Fibroblast of skin of abdomen (primary cell): ENCODE data around the gene RHOBTB3.
A peak's percentile ranks its signal among the peaks of the same experiment; 100 is the strongest.
"Not testable (repeated sequence)": the region's sequence is repeated elsewhere in the genome, so short reads cannot be mapped to it uniquely, and the experiment has no call there.

Source experiments
- DNase-seq: peaks from one replicate; pipeline ENCODE4 v3.0.0-alpha.2; 2013

Gene RHOBTB3

DNA sequence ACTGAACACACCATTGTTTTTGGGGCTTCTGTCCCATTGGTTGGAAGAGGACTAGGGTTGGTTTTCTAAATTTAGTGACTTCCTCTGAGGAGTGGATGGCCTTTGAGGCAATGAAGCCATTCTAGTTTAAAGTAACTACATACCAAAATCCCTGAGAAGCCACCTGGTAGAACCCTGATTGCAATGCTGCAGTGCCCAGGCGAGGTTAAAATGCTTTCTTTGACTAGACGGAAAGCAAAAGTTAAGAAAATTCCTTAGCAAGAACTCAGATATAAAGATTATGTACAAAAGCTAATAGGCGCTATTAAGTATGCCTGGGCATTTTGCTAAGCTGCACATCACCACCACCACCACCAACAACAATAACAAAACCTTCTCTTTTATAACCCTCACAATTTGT is 70.8 kb downstream of the RHOBTB3 start:
- no peak for DNase-seq

DNA sequence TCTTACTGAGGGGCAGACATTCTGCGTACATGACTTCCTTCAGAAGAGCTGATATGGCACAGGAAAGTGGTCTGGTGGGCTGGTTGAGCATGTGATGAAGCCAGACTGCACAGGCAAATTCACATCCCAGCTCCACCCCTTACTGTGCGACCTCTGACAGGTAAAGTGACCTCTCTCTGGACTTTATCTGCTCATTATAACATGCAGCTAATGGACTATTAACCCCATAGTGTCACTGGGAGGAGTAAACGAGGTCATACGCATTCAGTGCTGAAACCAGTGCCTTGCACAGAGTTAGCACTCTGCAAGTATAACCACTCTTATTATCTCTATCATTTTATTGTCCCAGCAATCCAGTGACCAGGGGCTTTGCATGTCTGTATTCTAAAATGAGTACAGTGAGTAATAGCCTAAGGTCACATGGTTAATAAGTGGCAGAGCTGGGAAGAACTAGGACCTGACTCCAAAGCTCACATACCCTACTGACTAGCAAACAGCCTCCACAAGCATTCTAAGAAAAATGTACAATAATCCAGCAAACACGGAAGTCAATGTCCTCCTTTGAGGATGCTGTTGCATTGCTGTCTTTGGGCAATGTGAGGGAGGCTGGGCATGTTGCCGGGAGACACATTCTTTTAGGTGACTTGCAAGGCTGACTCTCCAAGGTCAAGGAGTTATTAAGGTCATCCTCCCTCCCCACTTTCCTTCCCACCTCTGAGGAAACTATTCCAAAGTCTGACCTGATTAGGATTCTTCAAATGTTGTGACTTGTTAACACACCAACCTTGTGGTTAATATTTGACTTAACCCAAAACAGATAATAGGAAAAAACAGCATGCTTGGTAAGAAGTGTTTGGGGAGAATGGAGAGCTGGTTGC is 72.4 kb downstream of the RHOBTB3 start:
- DNase-seq, result no peak

DNA sequence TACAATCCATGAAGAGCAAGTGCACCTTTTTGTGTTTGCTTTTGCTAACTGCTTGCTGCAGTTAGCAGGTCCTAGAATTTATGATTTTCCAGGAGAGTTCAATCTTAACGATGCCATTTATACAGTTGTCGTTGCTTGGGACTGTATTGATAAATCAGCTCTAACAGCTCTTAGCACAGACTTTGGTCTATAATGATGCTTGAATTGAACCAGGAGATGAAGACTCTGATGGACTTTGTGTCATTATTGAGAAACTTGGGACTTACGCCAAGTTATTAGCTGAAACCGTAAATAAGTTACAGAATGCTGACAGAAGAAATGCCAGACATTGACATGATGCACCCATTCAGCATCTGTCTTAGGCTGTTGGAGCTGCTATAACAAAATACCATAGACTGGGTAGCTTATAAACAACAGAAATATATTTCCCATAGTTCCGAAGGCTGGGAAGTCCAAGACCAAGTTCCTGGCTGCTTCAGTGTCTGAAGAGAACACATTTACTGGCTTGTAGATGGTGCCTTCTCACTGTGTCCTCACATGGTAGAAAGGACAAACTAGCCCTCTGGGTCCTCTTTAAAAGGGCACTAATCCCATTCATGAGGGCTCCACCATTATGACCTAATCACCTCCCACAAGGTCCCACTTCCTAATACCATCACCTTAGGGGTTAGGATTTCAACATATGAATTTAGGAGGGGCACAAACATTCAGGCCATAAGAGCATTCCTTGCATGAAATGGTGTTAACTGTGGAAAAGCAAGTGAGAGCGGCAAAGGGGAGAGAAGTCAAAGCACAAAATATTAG is 73.8 kb downstream of the RHOBTB3 start:
- DNase-seq, result no peak

DNA sequence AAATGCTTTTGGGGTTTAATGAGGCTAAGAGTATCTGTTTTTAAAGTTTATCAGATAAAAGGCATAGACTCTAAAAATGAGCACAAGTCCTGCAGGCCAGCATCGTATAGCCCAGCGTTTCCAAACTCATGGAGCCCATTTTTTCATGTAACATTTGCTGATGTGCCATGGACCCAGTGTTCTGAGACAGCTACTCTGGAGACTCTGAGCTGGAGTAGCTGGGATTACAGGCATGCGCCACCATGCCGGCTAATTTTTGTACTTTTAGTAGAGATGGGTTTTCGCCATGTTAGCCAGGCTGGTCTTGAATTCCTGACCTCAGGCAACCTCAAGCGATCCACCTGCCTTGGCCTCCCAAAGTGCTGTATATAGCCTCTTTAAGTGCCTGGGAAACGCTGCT is 75.6 kb downstream of the RHOBTB3 start:
- no peak for DNase-seq

DNA sequence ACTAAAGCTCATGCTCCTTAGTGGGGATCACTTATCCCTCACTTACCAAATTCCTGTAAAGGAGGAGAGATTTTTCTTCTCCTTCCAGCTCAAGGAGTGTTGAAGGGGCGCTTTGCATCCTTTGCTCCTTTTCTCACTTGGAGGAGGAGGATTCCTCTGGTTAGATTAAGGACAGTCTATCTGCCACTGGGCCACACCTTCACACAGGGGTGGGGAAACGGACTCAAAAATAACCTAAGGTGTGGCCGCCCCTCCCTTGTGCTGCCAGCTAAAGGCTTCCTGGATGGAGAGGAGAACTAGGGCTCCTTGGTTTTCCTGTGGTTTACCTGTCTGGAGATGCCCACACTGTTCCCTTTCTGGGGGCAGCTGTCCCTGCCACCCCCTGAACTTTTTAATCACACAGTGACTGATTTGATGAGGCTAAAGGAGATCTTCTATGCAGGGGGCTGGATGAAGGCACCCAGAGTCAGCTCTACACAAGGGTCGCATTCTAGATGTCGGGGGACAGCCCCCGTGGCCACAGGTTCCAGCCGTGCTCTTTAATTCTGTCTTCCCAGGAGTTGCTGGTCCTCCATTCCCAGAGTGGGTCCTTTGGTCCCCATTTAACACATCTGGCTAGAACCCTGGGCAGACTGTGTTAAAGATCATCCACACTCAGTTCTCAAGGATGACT is 77.0 kb downstream of the RHOBTB3 start:
- DNase-seq, result no peak

DNA sequence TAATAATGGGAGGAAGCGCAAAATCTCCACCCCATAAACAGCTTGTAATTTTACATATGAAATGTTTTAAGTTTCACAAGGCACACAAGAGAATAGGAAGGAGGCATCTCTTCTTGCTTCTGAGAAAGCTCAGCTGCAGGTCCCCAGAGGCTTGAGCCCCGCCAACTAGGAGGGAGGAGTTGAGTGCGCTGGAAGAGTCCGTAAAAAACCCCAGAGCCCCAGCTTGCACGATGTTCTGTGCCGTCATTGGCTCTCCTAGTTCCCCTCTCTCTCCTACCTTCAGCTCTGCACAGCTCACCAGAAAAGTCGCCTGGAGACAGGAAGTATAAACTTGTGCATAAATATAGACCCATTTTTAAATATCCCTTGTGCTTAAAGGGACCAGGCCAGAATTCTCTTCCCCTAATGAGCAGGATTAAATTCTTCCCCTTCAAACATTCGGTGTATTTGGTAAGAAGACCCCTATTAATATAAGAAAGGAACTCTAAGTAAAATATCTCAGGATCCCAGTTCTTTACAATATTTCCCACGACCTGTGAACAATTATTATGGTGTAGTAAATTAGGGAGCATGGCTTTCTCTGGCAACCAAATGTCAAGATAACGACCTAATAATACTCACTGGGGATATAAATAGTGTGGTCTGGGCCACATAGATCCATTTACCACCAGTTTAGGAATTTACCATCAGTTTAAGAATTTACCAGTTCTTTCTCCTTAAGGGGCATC is 77.7 kb downstream of the RHOBTB3 start:
- peak; percentile 57 for DNase-seq

DNA sequence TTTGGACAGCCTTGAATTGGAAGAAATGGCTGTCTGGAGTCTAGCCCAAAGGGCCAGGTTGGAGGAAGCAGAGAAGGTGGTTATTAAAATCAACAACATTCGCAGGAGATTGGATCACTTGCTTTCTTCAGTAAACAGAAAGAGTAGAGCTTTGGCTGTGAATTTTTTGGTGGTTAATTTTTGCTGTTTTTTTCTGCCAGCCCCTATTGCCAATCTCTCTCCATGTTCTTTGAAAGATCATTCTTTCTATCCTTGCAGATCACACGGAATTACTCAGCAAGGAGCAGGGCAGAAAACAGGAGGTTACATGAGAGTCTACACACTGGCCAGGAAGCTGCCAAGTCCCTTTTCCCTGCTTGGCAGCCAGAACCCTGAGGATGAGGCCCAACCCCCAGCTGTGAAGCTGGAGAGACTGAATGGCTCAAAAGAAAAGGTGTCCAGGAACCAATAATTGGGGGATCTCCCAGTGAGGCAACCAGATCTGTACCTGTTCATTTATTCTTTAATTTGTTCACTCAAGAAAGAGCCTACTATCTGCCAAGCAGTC is 78.4 kb downstream of the RHOBTB3 start:
- peak; percentile 14 for DNase-seq

DNA sequence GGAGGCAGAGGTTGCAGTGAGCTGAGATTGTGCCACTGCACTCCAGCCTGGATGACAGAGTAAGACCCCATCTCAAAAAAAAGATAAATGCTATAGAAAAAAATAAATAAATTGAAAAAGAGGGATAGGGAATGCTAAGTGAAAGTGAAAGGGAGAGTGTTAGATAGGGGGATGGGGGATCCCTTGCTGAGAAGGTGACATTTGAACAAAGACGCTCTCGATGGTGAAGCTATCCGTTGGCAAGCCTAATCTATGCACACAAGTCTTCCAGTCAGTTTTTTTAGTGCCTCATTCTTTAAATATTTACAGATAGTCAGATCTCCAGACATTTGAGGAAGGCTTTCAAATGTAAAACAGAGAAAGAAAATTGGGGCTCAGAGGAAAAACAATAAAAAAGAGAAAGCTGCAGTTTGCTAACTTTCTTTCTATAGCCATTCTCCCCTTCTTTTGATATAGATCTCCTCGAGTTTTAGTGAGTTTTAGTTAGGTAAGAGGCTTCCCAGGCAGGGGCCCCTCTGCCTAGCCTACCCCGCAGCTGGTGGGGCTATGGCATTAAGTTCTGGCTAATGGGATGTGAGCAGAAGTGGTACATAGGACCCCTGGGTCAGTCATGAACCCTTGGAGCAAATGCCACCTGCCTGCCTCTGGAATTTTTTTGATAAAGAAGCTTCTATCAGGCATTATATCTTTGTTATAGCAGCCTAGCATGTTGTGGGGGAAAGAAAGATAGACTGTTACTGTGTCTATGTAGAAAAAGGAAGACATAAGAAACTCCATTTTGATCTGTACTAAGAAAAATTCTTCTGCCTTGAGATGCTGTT is 79.4 kb downstream of the RHOBTB3 start:
- DNase-seq, result peak; percentile 14

DNA sequence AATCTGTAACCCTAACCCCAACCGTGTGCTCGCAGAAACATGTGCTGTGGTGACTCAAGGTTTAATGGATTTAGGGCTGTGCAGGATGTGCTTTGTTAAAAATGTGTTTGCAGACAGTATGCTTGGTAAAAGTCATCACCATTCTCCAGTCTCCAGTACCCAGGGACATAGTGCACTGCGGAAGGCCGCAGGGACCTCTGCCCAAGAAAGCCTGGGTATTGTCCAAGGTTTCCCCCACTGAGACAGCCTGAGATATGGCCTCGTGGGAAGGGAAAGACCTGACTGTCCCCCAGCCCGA is 79.9 kb downstream of the RHOBTB3 start:
- DNase-seq, result peak; percentile 36

DNA sequence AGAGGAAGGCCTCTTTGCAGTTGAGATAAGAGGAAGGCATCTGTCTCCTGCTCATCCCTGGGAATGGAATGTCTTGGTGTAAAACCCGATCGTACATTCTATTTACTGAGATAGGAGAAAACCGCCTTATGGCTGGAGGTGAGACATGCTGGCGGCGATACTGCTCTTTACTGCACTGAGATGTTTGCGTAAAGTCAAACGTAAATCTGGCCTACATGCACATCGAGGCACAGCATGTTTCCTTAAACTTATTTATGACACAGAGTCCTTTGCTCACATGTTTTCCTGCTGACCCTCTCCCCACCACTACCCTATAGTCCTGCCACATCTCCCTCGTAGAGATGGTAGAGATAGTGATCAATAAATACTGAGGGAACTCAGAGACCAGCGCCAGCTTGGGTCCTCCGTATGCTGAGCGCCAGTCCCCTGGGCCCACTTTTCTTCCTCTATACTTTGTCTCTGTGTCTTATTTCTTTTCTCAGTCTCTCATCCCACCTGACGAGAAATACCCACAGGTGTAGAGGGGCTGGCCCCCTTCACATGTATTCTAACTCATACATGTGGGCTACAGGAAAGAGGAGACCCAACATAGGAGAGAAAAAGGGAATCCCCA is 80.4 kb downstream of the RHOBTB3 start:
- DNase-seq, result not testable (repeated sequence)

DNA sequence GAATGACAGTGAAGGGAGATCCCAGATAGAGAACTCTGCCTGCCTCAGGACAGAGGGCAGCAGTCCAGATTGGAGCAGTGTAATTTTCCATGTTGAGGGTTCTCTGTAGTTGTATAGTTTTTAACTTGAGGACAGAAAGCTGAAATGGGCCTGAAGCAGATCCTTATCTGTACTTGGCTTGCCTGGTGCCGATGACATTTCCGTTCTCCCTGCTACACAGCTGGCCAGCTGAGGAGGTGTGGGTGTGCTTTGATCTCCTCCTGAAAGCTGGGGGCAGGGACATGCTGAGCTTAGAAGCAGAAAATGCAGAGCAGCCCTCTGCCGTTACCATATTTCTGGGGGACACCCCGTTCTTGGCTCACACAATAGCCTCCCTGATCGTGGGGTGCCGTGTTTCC is 80.9 kb downstream of the RHOBTB3 start:
- peak; percentile 22 for DNase-seq

DNA sequence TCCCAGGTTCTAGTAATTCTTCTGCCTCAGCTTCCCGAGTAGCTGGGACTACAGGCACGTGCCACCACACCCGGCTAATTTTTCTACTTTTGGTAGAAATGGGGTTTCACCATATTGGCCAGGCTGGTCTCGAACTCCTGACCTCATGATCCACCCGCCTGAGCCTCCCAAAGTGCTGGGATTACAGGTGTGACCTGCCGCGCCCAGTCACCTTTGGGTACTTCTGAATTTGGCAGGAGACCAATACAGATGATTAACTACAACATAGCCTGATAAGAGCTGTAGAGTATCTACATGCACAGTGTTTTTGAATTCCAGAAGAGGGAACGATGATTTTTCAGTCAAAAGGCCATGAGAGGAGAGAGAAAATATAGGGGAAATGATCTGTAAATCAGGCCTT is 81.9 kb downstream of the RHOBTB3 start:
- DNase-seq, result not testable (repeated sequence)

DNA sequence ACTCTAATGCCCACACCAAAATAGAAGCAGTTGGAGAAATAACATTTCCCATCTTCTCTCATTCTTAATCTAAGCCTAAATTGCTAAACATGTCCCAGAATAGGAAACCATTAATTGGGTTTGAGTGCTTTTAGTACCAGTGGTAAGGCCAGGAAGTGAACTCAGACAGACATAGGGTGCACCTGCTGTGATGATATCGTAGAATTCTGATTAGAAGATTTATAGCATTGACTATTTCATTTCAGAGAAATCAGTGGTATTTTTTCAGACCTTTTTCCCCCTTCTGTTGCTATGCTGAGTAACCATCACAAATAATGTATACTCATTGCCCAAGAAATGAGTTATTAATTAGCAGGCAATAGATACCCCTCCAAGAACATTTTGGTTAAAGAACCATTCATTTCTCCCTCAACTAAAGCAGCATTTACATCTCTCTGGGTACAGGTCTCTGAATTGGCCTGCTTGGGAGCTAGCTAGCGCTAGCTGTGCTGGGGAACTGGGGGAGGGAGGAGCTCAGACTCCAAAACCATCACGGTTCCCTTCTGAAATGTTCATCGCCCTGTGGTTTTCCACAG is 84.1 kb downstream of the RHOBTB3 start:
- no peak for DNase-seq

DNA sequence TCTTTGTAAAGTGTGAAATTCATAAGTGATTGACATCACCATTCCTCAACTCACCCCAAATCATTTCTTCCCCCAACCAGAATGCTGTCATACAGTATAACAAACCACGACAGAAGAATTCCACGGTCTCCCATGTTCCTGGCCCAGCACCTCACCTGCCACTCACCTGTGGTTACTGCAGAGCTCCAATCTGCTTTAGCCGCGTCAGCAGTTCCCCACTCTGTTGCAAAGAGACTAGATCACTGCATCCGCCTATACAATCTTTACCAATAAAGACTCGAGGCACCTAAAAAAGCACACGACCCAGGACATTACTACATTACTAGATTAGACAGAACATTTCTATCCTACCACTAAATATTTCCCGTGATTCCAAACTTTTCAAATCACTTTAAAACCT is 85.2 kb downstream of the RHOBTB3 start:
- no peak for DNase-seq

DNA sequence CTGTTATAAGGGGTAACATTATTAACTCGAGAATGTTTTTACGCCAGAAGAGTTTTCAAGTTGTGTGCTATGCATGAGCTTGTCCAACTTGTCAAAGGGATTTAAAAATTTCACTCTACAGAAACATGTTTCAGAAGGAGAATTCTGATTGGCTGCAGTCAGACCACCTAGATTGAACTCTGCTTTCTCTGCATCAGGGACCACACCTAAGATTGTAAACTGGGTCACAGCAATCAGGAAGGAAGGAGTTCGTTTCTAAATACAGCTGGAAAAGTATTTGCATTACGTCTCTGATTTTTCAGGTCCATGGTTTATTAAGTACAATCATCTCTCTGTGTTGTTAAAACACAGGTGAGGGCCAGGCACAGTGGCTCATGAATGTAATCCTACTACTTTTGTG is 85.6 kb downstream of the RHOBTB3 start:
- no peak for DNase-seq

DNA sequence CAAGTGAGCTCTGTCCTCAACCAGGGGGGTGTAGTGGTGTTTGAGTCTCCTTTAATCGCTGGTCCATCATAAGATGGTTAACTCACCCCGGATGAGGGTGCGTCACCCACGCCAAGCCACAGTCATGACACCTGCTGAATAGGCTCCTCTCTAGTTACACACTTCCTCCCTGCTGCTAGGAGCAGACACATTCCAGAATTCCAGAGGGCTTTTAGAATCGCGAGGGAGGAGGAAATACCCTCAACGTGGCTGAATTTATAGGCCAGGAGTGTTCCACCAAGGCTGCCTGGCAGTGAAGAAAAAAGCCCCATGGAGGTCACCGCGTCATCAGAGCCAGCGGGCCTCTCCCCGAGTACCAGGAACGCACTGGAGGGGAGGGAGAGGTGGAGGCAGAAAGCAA is 86.3 kb downstream of the RHOBTB3 start:
- peak; percentile 66 for DNase-seq

DNA sequence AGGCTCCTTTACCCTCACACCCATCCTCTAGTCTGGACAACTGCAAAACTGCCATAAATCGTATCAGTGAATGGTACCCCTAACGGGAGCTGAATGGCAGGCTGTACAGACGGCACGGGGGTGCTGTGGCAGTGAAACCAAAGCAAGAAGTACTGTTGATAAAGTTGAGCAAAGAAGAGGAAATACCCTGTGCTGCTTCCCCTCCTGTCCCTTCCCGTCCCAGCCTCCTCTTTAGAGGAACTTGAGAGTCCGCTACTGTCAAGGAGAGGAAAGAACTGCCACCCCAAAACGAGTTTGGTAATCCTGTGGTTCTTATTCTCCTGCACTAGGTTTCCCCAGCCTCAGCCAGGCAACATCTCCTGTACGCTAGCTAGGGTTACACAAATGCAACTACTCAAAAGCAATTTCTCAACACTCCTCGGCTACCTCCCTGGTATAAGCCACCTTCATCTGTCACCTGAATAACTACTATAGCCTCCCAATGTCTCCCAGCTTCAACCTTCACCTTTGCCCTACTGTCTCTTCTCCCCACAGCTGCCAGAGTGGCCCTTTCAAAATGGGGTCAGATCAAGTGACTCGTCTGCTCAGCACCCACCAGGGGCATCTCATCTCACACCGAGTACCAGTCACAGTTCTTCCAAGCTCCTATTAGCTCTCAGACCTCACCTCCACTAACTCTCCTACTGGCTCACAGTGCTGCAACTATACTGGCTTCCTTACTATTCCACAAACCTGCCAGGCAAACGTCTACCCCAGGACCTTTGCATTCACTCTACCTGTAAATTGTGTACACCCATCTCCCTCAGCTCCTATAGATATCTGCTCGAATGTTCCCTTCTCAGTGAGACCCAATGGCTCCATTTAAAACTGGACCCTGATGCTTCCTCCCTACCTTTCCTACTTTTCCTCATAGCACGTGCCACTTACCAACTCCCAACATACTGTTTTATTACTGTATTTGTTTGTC is 87.3 kb downstream of the RHOBTB3 start:
- no peak for DNase-seq

DNA sequence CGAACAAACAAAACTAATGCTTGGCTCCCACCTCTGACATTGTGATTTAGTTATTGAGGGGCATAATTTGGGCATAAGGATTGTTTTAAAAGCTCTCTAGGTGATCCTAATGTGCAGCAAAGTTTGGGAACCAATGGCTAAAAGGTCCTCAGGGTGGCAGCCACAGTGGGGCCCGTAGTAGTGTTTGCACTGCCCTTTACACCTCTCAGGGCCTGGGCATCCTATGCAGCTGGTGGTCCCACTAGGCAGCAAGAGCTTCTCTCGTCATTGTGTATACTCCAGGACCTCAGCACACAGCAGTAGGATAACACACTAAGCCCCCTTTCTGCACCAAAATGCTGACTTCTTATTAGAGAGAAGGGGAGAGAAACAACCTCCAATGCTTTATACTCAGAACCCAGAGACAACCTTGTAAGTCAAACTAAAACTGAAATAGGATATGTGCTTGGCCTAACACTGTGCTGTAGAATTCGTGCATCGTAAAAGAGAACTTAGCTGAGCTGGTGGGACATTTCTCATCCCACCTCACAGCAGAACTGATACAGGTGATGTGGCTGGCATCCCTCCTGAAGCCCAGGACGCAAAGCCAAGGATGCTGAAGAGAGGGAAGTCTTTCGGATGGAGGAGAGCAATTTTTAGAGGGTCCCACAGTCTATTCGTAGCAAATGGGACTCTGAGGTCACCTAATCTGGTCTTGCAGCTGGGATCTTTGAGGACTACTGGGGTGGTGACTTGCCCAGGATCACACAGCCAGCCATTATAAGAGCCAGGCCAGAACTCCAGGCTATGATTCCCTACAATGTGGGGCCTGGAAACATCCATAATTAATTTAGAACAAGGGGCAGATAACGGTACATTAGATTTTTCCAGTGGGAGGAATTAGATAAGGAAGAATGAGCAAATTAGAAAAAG is 90.2 kb downstream of the RHOBTB3 start:
- DNase-seq, result no peak
